ENCODE results near the gene WDCP.

The WDCP gene

DNA sequence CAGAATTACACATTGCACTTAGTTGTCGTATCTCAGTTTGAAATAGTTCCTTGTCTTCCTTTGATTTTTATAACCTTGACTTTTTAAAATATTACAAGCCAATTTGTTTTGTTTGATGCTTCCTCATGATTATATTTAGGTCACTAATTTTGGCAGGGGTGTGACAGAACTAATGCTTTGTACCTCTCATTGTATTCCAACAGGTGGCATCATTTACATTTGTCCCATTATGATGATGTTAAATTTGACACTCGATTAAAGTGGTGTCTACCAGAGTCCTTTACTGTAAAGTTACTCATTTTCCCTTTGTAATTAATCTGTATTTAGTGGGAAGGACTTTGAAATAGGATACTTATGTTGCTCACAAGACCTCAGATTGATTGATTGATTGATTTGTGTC, 58.8 kb downstream of the WDCP start:
- no peak for FAIRE-seq

All from islet of Langerhans (tissue), 1 donor.